Left ventricle myocardium inferior (tissue), 1 donor: ENCODE data around the gene CCDC12. TPM values are rescaled to one million over a fixed set of nuclear protein-coding genes. Genes with fewer than 3 reads are reported as not detected.

Experiments used
- DNase-seq: peaks from one replicate; pipeline ENCODE4 v3.0.0-alpha.2; 2020
- H3K27ac ChIP-seq: fragments of 200-600 bp; replicated peaks from 2 replicates; pipeline ENCODE4 v1.8.0; 2021
- H3K27me3 ChIP-seq: fragments of 200-600 bp; 2 replicates; pipeline ENCODE4 v1.8.0; 2021; ENCODE audit warnings: low read depth
- H3K36me3 ChIP-seq: fragments of 200-600 bp; 2 replicates; pipeline ENCODE4 v1.8.0; 2021
- H3K4me1 ChIP-seq: fragments of 200-600 bp; 2 replicates; pipeline ENCODE4 v1.8.0; 2021
- H3K4me3 ChIP-seq: fragments of 200-600 bp; 2 replicates; pipeline ENCODE4 v1.8.0; 2021; ENCODE audit warnings: mild to moderate bottlenecking, moderate library complexity
- H3K9me3 ChIP-seq: fragments of 200-600 bp; replicated peaks from 2 replicates; pipeline ENCODE4 v1.8.0; 2021
- intact Hi-C: fragments of 100-400 bp; cut with micrococcal nuclease; formaldehyde crosslinking; loops from one replicate; pipeline ENCODE4 v1.11.0; 2022
- total RNA-seq: library from RNA; stranded (reverse); fragmentation: NEBNext Ultra II Directional; extraction: Animal tissue kit (Norgen Biotek cat#: 25700); gene quantifications from one replicate; pipeline ENCODE4 v1.2.1, GENCODE V29; 2021
- TF ChIP-seq, protein P1 (sequence below): fragments of 200-600 bp; IDR thresholded peaks from 2 replicates; pipeline ENCODE4 v1.8.0; 2021; ENCODE audit warnings: antibody characterized with exemption, mild to moderate bottlenecking, borderline replicate concordance
- donor health status: DM: no; HTN: yes; CAD: no; lungs with severe emphysema.

CCDC12 gene
- total RNA-seq, 1 donor from 2014 or later, result 31.0 TPM

GRCh38 chr3:46905213-46905560 is 71.4 kb downstream of the CCDC12 start:
- Histone ChIP-seq H3K27me3 (no peaks in the 10 kb centered on the region), H3K27ac (no peak overlapping the region), H3K9me3 (no peaks in the 10 kb centered on the region), H3K4me1 (peaks cover 22% of the 10 kb centered on the region), H3K36me3 (no peaks in the 10 kb centered on the region), H3K4me3 (no peak overlapping the region)
- DNase-seq, result no peak
- TF ChIP-seq, protein P1, sequence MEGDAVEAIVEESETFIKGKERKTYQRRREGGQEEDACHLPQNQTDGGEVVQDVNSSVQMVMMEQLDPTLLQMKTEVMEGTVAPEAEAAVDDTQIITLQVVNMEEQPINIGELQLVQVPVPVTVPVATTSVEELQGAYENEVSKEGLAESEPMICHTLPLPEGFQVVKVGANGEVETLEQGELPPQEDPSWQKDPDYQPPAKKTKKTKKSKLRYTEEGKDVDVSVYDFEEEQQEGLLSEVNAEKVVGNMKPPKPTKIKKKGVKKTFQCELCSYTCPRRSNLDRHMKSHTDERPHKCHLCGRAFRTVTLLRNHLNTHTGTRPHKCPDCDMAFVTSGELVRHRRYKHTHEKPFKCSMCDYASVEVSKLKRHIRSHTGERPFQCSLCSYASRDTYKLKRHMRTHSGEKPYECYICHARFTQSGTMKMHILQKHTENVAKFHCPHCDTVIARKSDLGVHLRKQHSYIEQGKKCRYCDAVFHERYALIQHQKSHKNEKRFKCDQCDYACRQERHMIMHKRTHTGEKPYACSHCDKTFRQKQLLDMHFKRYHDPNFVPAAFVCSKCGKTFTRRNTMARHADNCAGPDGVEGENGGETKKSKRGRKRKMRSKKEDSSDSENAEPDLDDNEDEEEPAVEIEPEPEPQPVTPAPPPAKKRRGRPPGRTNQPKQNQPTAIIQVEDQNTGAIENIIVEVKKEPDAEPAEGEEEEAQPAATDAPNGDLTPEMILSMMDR, result no peak
- intact Hi-C loops, result loop anchor here (5.0 kb wide), 1 partner anchor 198 kb away; no protein-coding TSS in a partner anchor

GRCh38 chr3:46904303-46905212 is 72.0 kb downstream of the CCDC12 start:
- Histone ChIP-seq H3K27ac (no peak overlapping the region), H3K27me3 (no peaks in the 10 kb centered on the region), H3K36me3 (no peaks in the 10 kb centered on the region), H3K4me3 (no peak overlapping the region), H3K9me3 (no peaks in the 10 kb centered on the region), H3K4me1 (peaks cover 24% of the 10 kb centered on the region)
- intact Hi-C loops, result loop anchor here (5.0 kb wide), 1 partner anchor 197 kb away; no protein-coding TSS in a partner anchor
- DNase-seq, result no peak
- TF ChIP-seq, protein P1, result no peak

DNA sequence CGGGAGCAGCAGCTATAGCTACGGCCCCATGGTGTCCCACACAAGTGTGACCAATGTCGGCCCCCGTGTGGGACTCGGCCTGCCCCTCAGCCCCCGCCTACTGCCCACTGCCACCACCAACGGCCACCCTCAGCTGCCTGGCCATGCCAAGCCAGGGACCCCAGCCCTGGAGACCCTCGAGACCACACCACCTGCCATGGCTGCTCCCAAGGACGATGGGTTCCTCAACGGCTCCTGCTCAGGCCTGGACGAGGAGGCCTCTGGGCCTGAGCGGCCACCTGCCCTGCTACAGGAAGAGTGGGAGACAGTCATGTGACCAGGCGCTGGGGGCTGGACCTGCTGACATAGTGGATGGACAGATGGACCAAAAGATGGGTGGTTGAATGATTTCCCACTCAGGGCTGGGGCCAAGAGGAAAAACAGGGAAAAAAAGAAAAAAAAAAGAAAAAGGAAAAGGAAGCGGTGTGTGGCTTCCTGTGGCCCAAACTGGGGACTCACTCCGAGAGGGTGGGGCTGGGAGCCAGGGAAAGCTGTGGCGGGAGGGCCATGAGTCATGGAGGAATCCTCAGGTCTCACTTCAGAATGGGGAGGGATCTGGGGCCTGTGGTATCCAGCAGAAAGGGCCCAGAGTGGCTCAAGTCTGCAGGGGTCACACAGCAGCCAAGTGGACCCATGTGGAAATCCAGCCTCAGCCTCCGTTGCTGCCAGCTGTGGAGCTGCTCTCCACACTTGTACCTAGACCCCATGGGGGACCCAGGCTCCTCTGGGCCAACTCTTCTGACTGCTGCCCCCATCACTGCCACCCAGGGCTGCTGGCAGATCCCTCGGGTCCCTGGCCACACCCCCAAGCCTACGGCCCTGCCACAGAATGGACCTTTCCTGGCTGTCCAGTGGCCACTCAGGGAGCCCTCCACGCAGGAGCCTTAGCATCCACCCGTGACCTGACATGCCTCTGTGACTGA is 72.9 kb downstream of the CCDC12 start:
- Histone ChIP-seq H3K36me3 (no peaks in the 10 kb centered on the region), H3K9me3 (no peaks in the 10 kb centered on the region), H3K27me3 (peaks cover 9% of the 10 kb centered on the region), H3K4me3 (no peak overlapping the region), H3K4me1 (peaks cover 24% of the 10 kb centered on the region), H3K27ac (no peak overlapping the region)
- intact Hi-C loops, result no loop called here
- no peak for DNase-seq
- TF ChIP-seq, protein P1, result no peak

- H3K36me3 ChIP-seq, result no peaks in the 10 kb centered on the region
- no peaks in the 10 kb centered on the region for H3K9me3 ChIP-seq
- intact Hi-C loops, result no loop called here
- H3K27me3 ChIP-seq, result peaks cover 19% of the 10 kb centered on the region
- TF ChIP-seq, protein P1, result no peak
- H3K4me1 ChIP-seq, result peaks cover 21% of the 10 kb centered on the region
- no peak overlapping the region for H3K27ac ChIP-seq
- DNase-seq, result no peak
- H3K4me3 ChIP-seq, result no peak overlapping the region
Observed at GRCh38 chr3:46902188-46902631, 74.3 kb downstream of the CCDC12 start.

DNA sequence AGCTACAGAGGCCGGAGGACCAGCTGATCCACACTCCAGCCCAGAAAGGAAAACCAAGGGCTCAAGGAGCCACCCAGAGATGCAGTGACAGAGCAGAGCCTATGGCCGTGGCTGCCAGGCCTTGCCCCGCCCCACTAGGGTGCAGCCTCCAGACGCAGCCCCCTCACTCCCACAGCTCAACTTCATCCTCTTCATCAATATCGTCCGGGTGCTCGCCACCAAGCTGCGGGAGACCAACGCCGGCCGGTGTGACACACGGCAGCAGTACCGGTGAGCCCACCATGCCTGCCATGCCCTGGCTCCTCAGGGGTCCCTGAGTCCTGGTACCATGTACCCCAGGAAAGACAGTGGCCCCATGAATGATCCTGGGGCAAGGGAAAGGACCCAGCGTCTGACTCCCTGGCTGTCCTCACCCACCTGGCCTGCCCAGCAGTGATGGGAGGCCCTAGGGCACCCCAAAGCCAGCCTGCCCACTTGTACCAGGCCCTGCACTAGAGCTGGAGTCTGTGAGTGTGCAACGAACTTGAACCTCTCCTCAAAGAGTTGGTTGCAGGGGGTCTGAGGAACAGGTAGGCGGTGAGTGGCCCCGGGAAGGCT is 74.9 kb downstream of the CCDC12 start:
- H3K27me3 ChIP-seq, result peaks cover 19% of the 10 kb centered on the region
- H3K27ac ChIP-seq, result no peak overlapping the region
- H3K9me3 ChIP-seq, result no peaks in the 10 kb centered on the region
- DNase-seq, result no peak
- H3K4me1 ChIP-seq, result peaks cover 21% of the 10 kb centered on the region
- no peaks in the 10 kb centered on the region for H3K36me3 ChIP-seq
- H3K4me3 ChIP-seq, result no peak overlapping the region
- TF ChIP-seq, protein P1, result no peak
- intact Hi-C loops, result no loop called here
